Upper lobe of left lung (tissue), 6 donors: ENCODE measurements around the gene ZC3H6. TPM values are rescaled to one million over a fixed set of nuclear protein-coding genes. Genes with fewer than 3 reads are reported as not detected.

Experiments
- ATAC-seq, 2 donors: fragments of 200-7000 bp; cut with Tn5 transposase; one replicate each; pipeline ENCODE4 v1.9.1; 2022; ENCODE audit warnings: mild to moderate bottlenecking in 2 of 2, moderate library complexity in 2 of 2; ENCODE audit not compliant: low FRiP score in 2 of 2
- DNase-seq, 2 donors: peaks; one replicate each; pipeline ENCODE4 v3.0.0-alpha.2; 2019 to 2020
- H3K27ac ChIP-seq, 4 donors: fragments of 200-600 bp; sonication (generic); one replicate each; pipeline ENCODE4 v1.5.1; 2016 to 2019
- H3K27me3 ChIP-seq, 4 donors: fragments of 200-600 bp; sonication (generic); one replicate each; pipeline ENCODE4 v1.5.1; 2017 to 2019
- H3K36me3 ChIP-seq, 4 donors: fragments of 200-600 bp; sonication (generic); one replicate each; pipeline ENCODE4 v1.5.1; 2016 to 2019
- H3K4me1 ChIP-seq, 4 donors: fragments of 200-600 bp; sonication (generic); one replicate each; pipeline ENCODE4 v1.5.1; 2018 to 2019
- H3K4me3 ChIP-seq, 4 donors: fragments of 200-600 bp; sonication (generic); one replicate each; pipeline ENCODE4 v1.5.1; 2017 to 2019; ENCODE audit warnings: mild to moderate bottlenecking in 2 of 4, moderate library complexity in 1 of 4
- H3K9me3 ChIP-seq, 4 donors: fragments of 200-600 bp; sonication (generic); one replicate each; pipeline ENCODE4 v1.5.1; 2018 to 2019
- EP300 ChIP-seq, 4 donors: sonication (generic); formaldehyde crosslinking; IDR thresholded peaks; one replicate each; pipeline ENCODE4 v1.5.1; 2017; ENCODE audit warnings: antibody characterized with exemption in 4 of 4, control low read depth in 2 of 4
- POLR2A ChIP-seq, 4 donors: fragments of 450-650 bp; IDR thresholded peaks; one replicate each; pipeline ENCODE4 v1.5.1; 2016 to 2017; ENCODE audit warnings: antibody characterized with exemption in 4 of 4, mild to moderate bottlenecking in 2 of 4
- POLR2AphosphoS5 ChIP-seq, 2 donors: sonication (generic); formaldehyde crosslinking; IDR thresholded peaks; one replicate each; pipeline ENCODE4 v1.5.1; 2017; ENCODE audit warnings: antibody characterized with exemption in 2 of 2
- WGBS, 2 donors: methylation state at CpG; one replicate each; pipeline ENCODE4 v1.1.5; 2017 to 2018; 5-methylcytosine and 5-hydroxymethylcytosine counted together
- total RNA-seq, 6 donors: library from RNA; depleted of rRNA in 4 of 6; stranded (reverse); fragments of >200 nt in 4 of 6; gene quantifications; one replicate each; pipeline versions ENCODE4 v1.1.0 to v1.2.1, GENCODE V29; 2016 to 2021
- TF ChIP-seq, protein P1 (sequence below), 6 experiments: fragments of 450-650 bp in 4 of 6; fragments of 200-600 bp in 2 of 6; sonication (generic) in 2 of 6; IDR thresholded peaks; one replicate each; pipeline ENCODE4 v1.5.1; 2016 to 2019; ENCODE audit warnings: antibody characterized with exemption in 6 of 6
- donor health status: DM: no; HTN: no; CAD: no; lungs with moderate emphysema.
- donor health status: DM: no; HTN: yes; CAD: no; lungs with severe emphysema.

The ZC3H6 gene
- total RNA-seq, 6 donors from 2014 or later: 4.8 to 18.5 (median 11.7) TPM

DNA sequence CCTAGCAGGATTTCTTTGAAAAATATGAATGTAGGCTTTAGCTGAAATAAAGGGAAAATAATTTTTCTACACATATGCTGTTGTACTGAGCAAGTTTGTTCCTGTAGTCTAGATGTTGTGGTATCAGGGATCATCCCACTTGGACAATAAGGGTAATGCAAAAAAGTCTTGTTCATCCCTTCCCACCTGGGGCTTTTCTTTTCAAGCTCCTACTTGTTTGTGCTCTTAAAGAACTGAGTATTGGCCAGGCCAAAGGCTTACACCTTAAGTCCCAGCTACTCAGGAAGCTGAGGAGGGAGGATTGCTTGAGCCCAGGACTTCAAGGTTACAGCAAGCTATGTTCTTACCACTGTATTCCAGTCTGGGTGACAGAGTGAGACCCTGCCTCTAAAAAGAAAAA is 35.5 kb downstream of the ZC3H6 start:
- no peak overlapping the region for H3K27ac ChIP-seq
- peaks cover 0 to 42% (median 2%) of the 10 kb centered on the region in 4 donors for H3K36me3 ChIP-seq
- TF ChIP-seq POLR2AphosphoS5 (IDR thresholded peaks at IDR 0.05) (no peak), POLR2A (IDR thresholded peaks at IDR 0.05) (no peak), EP300 (IDR thresholded peaks at IDR 0.05) (no peak)
- TF ChIP-seq, protein P1, sequence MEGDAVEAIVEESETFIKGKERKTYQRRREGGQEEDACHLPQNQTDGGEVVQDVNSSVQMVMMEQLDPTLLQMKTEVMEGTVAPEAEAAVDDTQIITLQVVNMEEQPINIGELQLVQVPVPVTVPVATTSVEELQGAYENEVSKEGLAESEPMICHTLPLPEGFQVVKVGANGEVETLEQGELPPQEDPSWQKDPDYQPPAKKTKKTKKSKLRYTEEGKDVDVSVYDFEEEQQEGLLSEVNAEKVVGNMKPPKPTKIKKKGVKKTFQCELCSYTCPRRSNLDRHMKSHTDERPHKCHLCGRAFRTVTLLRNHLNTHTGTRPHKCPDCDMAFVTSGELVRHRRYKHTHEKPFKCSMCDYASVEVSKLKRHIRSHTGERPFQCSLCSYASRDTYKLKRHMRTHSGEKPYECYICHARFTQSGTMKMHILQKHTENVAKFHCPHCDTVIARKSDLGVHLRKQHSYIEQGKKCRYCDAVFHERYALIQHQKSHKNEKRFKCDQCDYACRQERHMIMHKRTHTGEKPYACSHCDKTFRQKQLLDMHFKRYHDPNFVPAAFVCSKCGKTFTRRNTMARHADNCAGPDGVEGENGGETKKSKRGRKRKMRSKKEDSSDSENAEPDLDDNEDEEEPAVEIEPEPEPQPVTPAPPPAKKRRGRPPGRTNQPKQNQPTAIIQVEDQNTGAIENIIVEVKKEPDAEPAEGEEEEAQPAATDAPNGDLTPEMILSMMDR (IDR thresholded peaks at IDR 0.05): no peak
- DNase-seq (no peak), ATAC-seq (no peak)
- no peaks in the 10 kb centered on the region for H3K27me3 ChIP-seq
- H3K9me3 ChIP-seq: no peaks in the 10 kb centered on the region
- H3K4me3 ChIP-seq: no peak overlapping the region
- no peaks in the 10 kb centered on the region for H3K4me1 ChIP-seq

- Histone ChIP-seq H3K27ac (no peak overlapping the region), H3K27me3 (no peaks in the 10 kb centered on the region), H3K9me3 (no peaks in the 10 kb centered on the region), H3K4me3 (no peak overlapping the region), H3K36me3 (peaks cover 0 to 36% (median 2%) of the 10 kb centered on the region in 4 donors), H3K4me1 (no peaks in the 10 kb centered on the region)
- DNase-seq: no peak
- no peak for ATAC-seq
- TF ChIP-seq POLR2A (IDR thresholded peaks at IDR 0.05): no peak
- no peak for TF ChIP-seq EP300 (IDR thresholded peaks at IDR 0.05)
- TF ChIP-seq, protein P1 (IDR thresholded peaks at IDR 0.05): no peak
- no peak for TF ChIP-seq POLR2AphosphoS5 (IDR thresholded peaks at IDR 0.05)
Observed at GRCh38 chr2:112311932-112312331, 36.5 kb downstream of the ZC3H6 start.

- DNase-seq: no peak
- WGBS, 2 donors: 98% methylated on average over 2 of the region's 2 CpGs
- TF ChIP-seq, protein P1 (IDR thresholded peaks at IDR 0.05): no peak
- TF ChIP-seq POLR2A (IDR thresholded peaks at IDR 0.05) (no peak), POLR2AphosphoS5 (IDR thresholded peaks at IDR 0.05) (no peak)
Observed at GRCh38 chr2:112312821-112313220, 37.4 kb downstream of the ZC3H6 start.

GRCh38 chr2:112314856-112315255 is 39.5 kb downstream of the ZC3H6 start:
- WGBS, 2 donors: 38 to 82% methylated on average over 1 of the region's 1 CpG
- Histone ChIP-seq H3K27me3 (no peaks in the 10 kb centered on the region), H3K9me3 (no peaks in the 10 kb centered on the region), H3K4me3 (no peak overlapping the region), H3K36me3 (peaks cover 0 to 38% (median 0%) of the 10 kb centered on the region in 4 donors), H3K27ac (no peak overlapping the region), H3K4me1 (no peaks in the 10 kb centered on the region)
- no peak for TF ChIP-seq POLR2A (IDR thresholded peaks at IDR 0.05)
- TF ChIP-seq, protein P1 (IDR thresholded peaks at IDR 0.05): no peak
- no peak for TF ChIP-seq POLR2AphosphoS5 (IDR thresholded peaks at IDR 0.05)
- no peak for TF ChIP-seq EP300 (IDR thresholded peaks at IDR 0.05)
- ATAC-seq: no peak
- DNase-seq: no peak

More at GRCh38 chr2:112312821-112313220, 37.4 kb downstream of the ZC3H6 start:
- H3K9me3 ChIP-seq: no peaks in the 10 kb centered on the region
- no peaks in the 10 kb centered on the region for H3K27me3 ChIP-seq
- ATAC-seq: no peak
- no peak overlapping the region for H3K27ac ChIP-seq
- H3K4me1 ChIP-seq: no peaks in the 10 kb centered on the region
- H3K4me3 ChIP-seq: no peak overlapping the region
- peaks cover 0 to 35% (median 0%) of the 10 kb centered on the region in 4 donors for H3K36me3 ChIP-seq

DNA sequence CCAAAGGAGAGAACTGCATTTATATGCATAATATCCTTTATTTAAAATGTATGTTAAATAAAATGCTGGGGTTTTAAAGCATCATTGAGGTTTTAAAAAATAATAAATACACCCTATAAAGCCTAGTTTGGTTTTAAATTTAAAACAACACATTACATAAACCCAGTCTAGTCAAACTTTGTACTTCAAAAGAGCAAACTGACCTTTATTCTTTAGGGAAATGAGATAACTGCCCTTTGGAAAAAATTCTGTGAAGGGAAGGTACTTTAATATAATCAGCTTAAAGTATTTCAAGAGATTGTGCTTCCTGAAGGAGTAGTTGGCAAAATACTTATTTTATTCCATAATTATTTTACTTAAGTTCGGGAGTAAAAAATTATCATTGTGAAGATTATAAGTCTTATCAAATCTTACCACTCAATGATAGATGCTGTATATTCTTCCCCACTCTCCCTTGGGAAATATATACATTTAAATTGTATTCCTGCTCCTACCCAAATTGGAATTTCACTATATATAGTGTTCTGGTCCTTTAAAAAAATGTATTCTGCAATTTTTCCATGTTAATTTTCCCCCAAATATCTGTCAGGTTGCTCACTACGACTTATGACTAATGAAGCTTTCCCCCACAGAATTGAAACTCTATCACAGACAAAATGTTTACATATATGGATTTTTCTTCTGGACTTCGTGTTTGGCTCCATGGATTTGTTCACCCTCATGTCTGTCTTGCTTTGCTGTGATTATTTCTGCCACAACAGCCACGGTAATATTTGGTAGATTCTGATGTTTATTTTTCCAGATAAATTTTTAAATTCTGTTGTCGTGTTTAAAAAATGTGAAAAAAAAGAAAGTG is 42.1 kb downstream of the ZC3H6 start:
- peaks cover 0 to 15% (median 0%) of the 10 kb centered on the region in 4 donors for H3K36me3 ChIP-seq
- TF ChIP-seq, protein P1 (IDR thresholded peaks at IDR 0.05): no peak
- TF ChIP-seq EP300 (IDR thresholded peaks at IDR 0.05) (no peak), POLR2AphosphoS5 (IDR thresholded peaks at IDR 0.05) (no peak)
- H3K27ac ChIP-seq: no peak overlapping the region
- H3K4me3 ChIP-seq: no peak overlapping the region
- DNase-seq: no peak
- H3K27me3 ChIP-seq: no peaks in the 10 kb centered on the region
- WGBS, 2 donors: 87% methylated on average over 5 of the region's 5 CpGs
- ATAC-seq: no peak
- H3K9me3 ChIP-seq: no peaks in the 10 kb centered on the region
- no peaks in the 10 kb centered on the region for H3K4me1 ChIP-seq
